ENCODE measurements around the gene KLK13.

KLK13 gene

DNA sequence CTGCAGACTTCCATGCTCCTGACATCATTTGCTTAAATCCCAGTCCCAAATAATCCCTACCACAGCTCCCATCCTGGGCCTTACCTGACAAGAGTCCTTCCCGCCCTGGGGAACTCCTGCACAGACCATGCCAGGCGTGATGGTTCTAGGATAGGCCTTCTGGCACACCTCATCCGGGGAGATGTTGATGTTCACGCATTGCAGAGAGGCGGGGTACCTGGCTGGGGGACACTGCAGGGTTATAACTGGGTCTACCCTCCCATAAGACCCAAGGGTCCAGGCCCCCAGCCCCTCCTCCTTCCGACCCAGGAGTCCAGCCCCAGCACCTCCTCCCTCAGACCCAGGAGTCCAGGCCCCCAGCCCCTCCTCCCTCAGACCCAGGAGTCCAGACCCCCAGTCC lies 13.8 kb upstream of the KLK13 start:
- TF ChIP-seq TAF1 (IDR thresholded peaks at IDR 0.05; ENCODE audit: borderline replicate concordance, insufficient read depth, low read length), result no peak
- TF ChIP-seq SIN3A (IDR thresholded peaks at IDR 0.05; ENCODE audit: borderline replicate concordance, insufficient read depth, low read length), result no peak
- TF ChIP-seq POLR2AphosphoS5 (IDR thresholded peaks at IDR 0.05; ENCODE audit: low read depth, low read length), result no peak
- no peak for TF ChIP-seq REST (IDR thresholded peaks at IDR 0.05; ENCODE audit: insufficient read depth in 1 of 2, low read depth in 2 of 2, low read length in 2 of 2)
- no peak for TF ChIP-seq FOXP2 (optimal IDR thresholded peaks at IDR 0.05; ENCODE audit: borderline replicate concordance, extremely low read depth, extremely low read length, insufficient read depth)

- no peak for TF ChIP-seq FOXP2 (optimal IDR thresholded peaks at IDR 0.05; ENCODE audit: borderline replicate concordance, extremely low read depth, extremely low read length, insufficient read depth)
- no peak for TF ChIP-seq REST (IDR thresholded peaks at IDR 0.05; ENCODE audit: insufficient read depth in 1 of 2, low read depth in 2 of 2, low read length in 2 of 2)
- TF ChIP-seq POLR2AphosphoS5 (IDR thresholded peaks at IDR 0.05; ENCODE audit: low read depth, low read length), result no peak
- TF ChIP-seq SIN3A (IDR thresholded peaks at IDR 0.05; ENCODE audit: borderline replicate concordance, insufficient read depth, low read length), result no peak
Measured at GRCh38 chr19:51078104-51078503, 13.2 kb upstream of the KLK13 start.

DNA sequence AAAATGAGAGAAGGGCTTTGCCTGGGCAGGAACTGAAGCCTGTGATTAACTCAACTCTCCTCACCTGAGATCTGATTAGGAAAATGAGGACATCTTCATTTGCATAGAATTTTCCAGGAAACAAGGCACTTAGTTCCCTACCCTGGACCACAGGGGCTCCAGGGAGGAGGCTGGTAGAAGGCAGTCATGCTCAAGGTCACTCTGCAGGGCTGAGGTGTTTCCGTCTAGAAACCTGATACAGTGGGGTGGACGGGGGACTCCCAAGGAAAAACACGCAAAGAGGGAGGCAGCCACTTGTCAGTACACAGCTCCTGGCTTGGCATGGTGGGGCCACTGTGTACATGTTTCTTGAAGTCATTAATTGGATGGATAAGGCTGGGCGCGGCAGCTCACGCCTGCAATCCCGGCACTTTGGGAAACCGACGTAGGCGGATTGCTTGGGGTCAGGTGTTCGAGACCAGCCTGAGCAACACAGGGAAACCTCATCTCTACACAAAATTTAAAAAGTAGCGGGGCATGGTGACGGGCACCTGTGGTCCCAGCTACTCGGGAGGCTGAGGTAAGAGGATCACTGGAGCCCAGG lies 11.8 kb upstream of the KLK13 start:
- TF ChIP-seq POLR2AphosphoS5 (IDR thresholded peaks at IDR 0.05; ENCODE audit: low read depth, low read length) (no peak), REST (IDR thresholded peaks at IDR 0.05; ENCODE audit: insufficient read depth in 1 of 2, low read depth in 2 of 2, low read length in 2 of 2) (no peak), TAF1 (IDR thresholded peaks at IDR 0.05; ENCODE audit: borderline replicate concordance, insufficient read depth, low read length) (no peak), FOXP2 (optimal IDR thresholded peaks at IDR 0.05; ENCODE audit: borderline replicate concordance, extremely low read depth, extremely low read length, insufficient read depth) (no peak), SIN3A (IDR thresholded peaks at IDR 0.05; ENCODE audit: borderline replicate concordance, insufficient read depth, low read length) (no peak)

- TF ChIP-seq REST (IDR thresholded peaks at IDR 0.05; ENCODE audit: insufficient read depth in 1 of 2, low read depth in 2 of 2, low read length in 2 of 2) (no peak), POLR2AphosphoS5 (IDR thresholded peaks at IDR 0.05; ENCODE audit: low read depth, low read length) (no peak), TAF1 (IDR thresholded peaks at IDR 0.05; ENCODE audit: borderline replicate concordance, insufficient read depth, low read length) (no peak), SIN3A (IDR thresholded peaks at IDR 0.05; ENCODE audit: borderline replicate concordance, insufficient read depth, low read length) (no peak)
Measured at GRCh38 chr19:51075998-51076397, 11.1 kb upstream of the KLK13 start.

- TF ChIP-seq TAF1 (IDR thresholded peaks at IDR 0.05; ENCODE audit: borderline replicate concordance, insufficient read depth, low read length) (no peak), POLR2AphosphoS5 (IDR thresholded peaks at IDR 0.05; ENCODE audit: low read depth, low read length) (no peak), SIN3A (IDR thresholded peaks at IDR 0.05; ENCODE audit: borderline replicate concordance, insufficient read depth, low read length) (no peak), FOXP2 (optimal IDR thresholded peaks at IDR 0.05; ENCODE audit: borderline replicate concordance, extremely low read depth, extremely low read length, insufficient read depth) (no peak), REST (IDR thresholded peaks at IDR 0.05; ENCODE audit: insufficient read depth in 1 of 2, low read depth in 2 of 2, low read length in 2 of 2) (no peak)
Measured at GRCh38 chr19:51071095-51071405, 6.2 kb upstream of the KLK13 start.
